Upper lobe of left lung (tissue), 6 donors: Measurements from ENCODE around the gene GALNT15. TPM values are rescaled to one million over a fixed set of nuclear protein-coding genes. Genes with fewer than 3 reads are reported as not detected.

Source experiments
- ATAC-seq, 2 donors: fragments of 200-7000 bp; cut with Tn5 transposase; one replicate each; pipeline ENCODE4 v1.9.1; 2022; ENCODE audit warnings: mild to moderate bottlenecking in 2 of 2, moderate library complexity in 2 of 2; ENCODE audit not compliant: low FRiP score in 2 of 2
- DNase-seq, 2 donors: peaks; one replicate each; pipeline ENCODE4 v3.0.0-alpha.2; 2019 to 2020
- H3K27ac ChIP-seq, 4 donors: fragments of 200-600 bp; sonication (generic); one replicate each; pipeline ENCODE4 v1.5.1; 2016 to 2019
- H3K27me3 ChIP-seq, 4 donors: fragments of 200-600 bp; sonication (generic); one replicate each; pipeline ENCODE4 v1.5.1; 2017 to 2019
- H3K36me3 ChIP-seq, 4 donors: fragments of 200-600 bp; sonication (generic); one replicate each; pipeline ENCODE4 v1.5.1; 2016 to 2019
- H3K4me1 ChIP-seq, 4 donors: fragments of 200-600 bp; sonication (generic); one replicate each; pipeline ENCODE4 v1.5.1; 2018 to 2019
- H3K4me3 ChIP-seq, 4 donors: fragments of 200-600 bp; sonication (generic); one replicate each; pipeline ENCODE4 v1.5.1; 2017 to 2019; ENCODE audit warnings: mild to moderate bottlenecking in 2 of 4, moderate library complexity in 1 of 4
- H3K9me3 ChIP-seq, 4 donors: fragments of 200-600 bp; sonication (generic); one replicate each; pipeline ENCODE4 v1.5.1; 2018 to 2019
- CTCF ChIP-seq, 6 experiments: fragments of 450-650 bp in 4 of 6; fragments of 200-600 bp in 2 of 6; sonication (generic) in 2 of 6; IDR thresholded peaks; one replicate each; pipeline ENCODE4 v1.5.1; 2016 to 2019; ENCODE audit warnings: antibody characterized with exemption in 6 of 6
- EP300 ChIP-seq, 4 donors: sonication (generic); formaldehyde crosslinking; IDR thresholded peaks; one replicate each; pipeline ENCODE4 v1.5.1; 2017; ENCODE audit warnings: antibody characterized with exemption in 4 of 4, control low read depth in 2 of 4
- POLR2A ChIP-seq, 4 donors: fragments of 450-650 bp; IDR thresholded peaks; one replicate each; pipeline ENCODE4 v1.5.1; 2016 to 2017; ENCODE audit warnings: antibody characterized with exemption in 4 of 4, mild to moderate bottlenecking in 2 of 4
- POLR2AphosphoS5 ChIP-seq, 2 donors: sonication (generic); formaldehyde crosslinking; IDR thresholded peaks; one replicate each; pipeline ENCODE4 v1.5.1; 2017; ENCODE audit warnings: antibody characterized with exemption in 2 of 2
- WGBS, 2 donors: methylation state at CpG; one replicate each; pipeline ENCODE4 v1.1.5; 2017 to 2018; 5-methylcytosine and 5-hydroxymethylcytosine counted together
- total RNA-seq, 6 donors: library from RNA; depleted of rRNA in 4 of 6; stranded (reverse); fragments of >200 nt in 4 of 6; gene quantifications; one replicate each; pipeline versions ENCODE4 v1.1.0 to v1.2.1, GENCODE V29; 2016 to 2021
- donor health status: DM: no; HTN: no; CAD: no; lungs with moderate emphysema.
- donor health status: DM: no; HTN: yes; CAD: no; lungs with severe emphysema.

GALNT15 gene
- total RNA-seq, 6 donors from 2014 or later, result 4.4 to 34.7 (median 11.2) TPM

GRCh38 chr3:16192176-16192811, 17.8 kb downstream of the GALNT15 start:
- no peak overlapping the region for H3K4me3 ChIP-seq
- TF ChIP-seq POLR2AphosphoS5 (IDR thresholded peaks at IDR 0.05), result no peak
- TF ChIP-seq EP300 (IDR thresholded peaks at IDR 0.05), result no peak
- TF ChIP-seq POLR2A (IDR thresholded peaks at IDR 0.05), result no peak
- no peak for TF ChIP-seq CTCF (IDR thresholded peaks at IDR 0.05)
- peaks cover 0 to 2% (median 0%) of the 10 kb centered on the region in 4 donors for H3K36me3 ChIP-seq
- no peak overlapping the region for H3K27ac ChIP-seq
- no peaks in the 10 kb centered on the region for H3K9me3 ChIP-seq
- H3K4me1 ChIP-seq, result no peaks in the 10 kb centered on the region
- no peaks in the 10 kb centered on the region for H3K27me3 ChIP-seq
- DNase-seq, result no peak
- no peak for ATAC-seq
- WGBS, 2 donors, result 68 to 72% methylated on average over 5 of the region's 5 CpGs

GRCh38 chr3:16198427-16198826, 23.9 kb downstream of the GALNT15 start:
- Histone ChIP-seq H3K27ac (no peak overlapping the region), H3K4me1 (no peaks in the 10 kb centered on the region), H3K36me3 (peaks cover 0 to 4% (median 0%) of the 10 kb centered on the region in 4 donors), H3K4me3 (no peak overlapping the region), H3K9me3 (no peaks in the 10 kb centered on the region), H3K27me3 (no peaks in the 10 kb centered on the region)
- ATAC-seq, result no peak
- TF ChIP-seq CTCF (IDR thresholded peaks at IDR 0.05), result no peak
- no peak for TF ChIP-seq POLR2AphosphoS5 (IDR thresholded peaks at IDR 0.05)
- TF ChIP-seq POLR2A (IDR thresholded peaks at IDR 0.05), result no peak
- WGBS, 2 donors, result 65 to 79% methylated on average over 4 of the region's 4 CpGs
- no peak for DNase-seq

- no peak overlapping the region for H3K27ac ChIP-seq
- no peaks in the 10 kb centered on the region for H3K4me1 ChIP-seq
- no peak for ATAC-seq
- no peaks in the 10 kb centered on the region for H3K27me3 ChIP-seq
- peaks cover 0 to 4% (median 0%) of the 10 kb centered on the region in 4 donors for H3K36me3 ChIP-seq
- no peak for DNase-seq
- no peak overlapping the region for H3K4me3 ChIP-seq
- TF ChIP-seq EP300 (IDR thresholded peaks at IDR 0.05), result no peak
- TF ChIP-seq POLR2AphosphoS5 (IDR thresholded peaks at IDR 0.05), result no peak
- no peak for TF ChIP-seq CTCF (IDR thresholded peaks at IDR 0.05)
- TF ChIP-seq POLR2A (IDR thresholded peaks at IDR 0.05), result no peak
- WGBS, 2 donors, result 94% methylated on average over 2 of the region's 2 CpGs
- H3K9me3 ChIP-seq, result no peaks in the 10 kb centered on the region
Measured at GRCh38 chr3:16199769-16200168, 25.3 kb downstream of the GALNT15 start.

- H3K27ac ChIP-seq, result no peak overlapping the region
- H3K4me1 ChIP-seq, result no peaks in the 10 kb centered on the region
- TF ChIP-seq EP300 (IDR thresholded peaks at IDR 0.05), result no peak
- TF ChIP-seq POLR2A (IDR thresholded peaks at IDR 0.05), result no peak
- no peak for TF ChIP-seq CTCF (IDR thresholded peaks at IDR 0.05)
- TF ChIP-seq POLR2AphosphoS5 (IDR thresholded peaks at IDR 0.05), result no peak
- ATAC-seq (no peak), DNase-seq (peak in 1 of 2 donors; percentile 48)
- H3K36me3 ChIP-seq, result peaks cover 0 to 4% (median 0%) of the 10 kb centered on the region in 4 donors
- no peaks in the 10 kb centered on the region for H3K9me3 ChIP-seq
- H3K27me3 ChIP-seq, result no peaks in the 10 kb centered on the region
- H3K4me3 ChIP-seq, result no peak overlapping the region
- 92% methylated on average over 3 to 7 of the region's 8 CpGs for WGBS, 2 donors
Measured at GRCh38 chr3:16200411-16200810, 25.9 kb downstream of the GALNT15 start.

- ATAC-seq (no peak), DNase-seq (no peak)
- WGBS, 2 donors, result 86 to 90% methylated on average over 4 of the region's 4 CpGs
- Histone ChIP-seq H3K9me3 (no peaks in the 10 kb centered on the region), H3K4me3 (no peak overlapping the region), H3K36me3 (peaks cover 0 to 2% (median 0%) of the 10 kb centered on the region in 4 donors), H3K27me3 (no peaks in the 10 kb centered on the region), H3K27ac (no peak overlapping the region), H3K4me1 (no peaks in the 10 kb centered on the region)
- TF ChIP-seq EP300 (IDR thresholded peaks at IDR 0.05) (no peak), POLR2A (IDR thresholded peaks at IDR 0.05) (no peak), CTCF (IDR thresholded peaks at IDR 0.05) (no peak), POLR2AphosphoS5 (IDR thresholded peaks at IDR 0.05) (no peak)
Measured at GRCh38 chr3:16203031-16203430, 28.6 kb downstream of the GALNT15 start.
